Right lobe of liver (tissue), 4 donors: ENCODE measurements around the gene STOX2.

Source experiments
- POLR2A ChIP-seq: fragments of 450-650 bp; IDR thresholded peaks from one replicate; pipeline ENCODE4 v1.6.1; 2017; ENCODE audit warnings: antibody characterized with exemption, mild to moderate bottlenecking
- TF ChIP-seq, protein P1 (sequence below), 4 donors: fragments of 200-600 bp in 3 of 4; fragments of 450-650 bp in 1 of 4; IDR thresholded peaks; one replicate each; pipeline versions ENCODE4 v1.5.1 to v1.8.0; 2016 to 2022; ENCODE audit warnings: antibody characterized with exemption in 4 of 4, mild to moderate bottlenecking in 2 of 4
- donor health status: DM: no; HTN: no; CAD: no.
- donor health status: DM: no; HTN: no; CAD: no.
- donor health status: DM: no; HTN: yes; CAD: no.

DNA sequence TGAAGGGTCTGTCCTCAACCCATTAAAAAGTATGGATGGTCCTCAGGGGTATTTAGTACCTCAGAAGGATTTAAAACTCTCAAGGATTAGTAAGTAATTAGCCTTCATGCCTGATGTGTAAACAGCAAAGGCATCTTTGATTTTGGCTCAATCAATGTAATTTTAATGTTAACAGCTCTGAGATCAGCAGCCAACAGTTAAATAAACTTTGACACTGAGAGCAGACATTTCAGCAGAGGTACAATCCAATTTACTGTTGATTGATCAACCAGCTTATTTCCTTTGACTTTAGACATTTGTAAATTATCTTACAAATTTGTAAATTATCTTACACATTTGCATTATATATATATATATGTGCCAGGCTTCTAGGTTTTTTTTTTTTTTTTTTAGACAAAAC lies 36.9 kb downstream of the STOX2 start:
- TF ChIP-seq POLR2A, result no peak
- TF ChIP-seq, protein P1, sequence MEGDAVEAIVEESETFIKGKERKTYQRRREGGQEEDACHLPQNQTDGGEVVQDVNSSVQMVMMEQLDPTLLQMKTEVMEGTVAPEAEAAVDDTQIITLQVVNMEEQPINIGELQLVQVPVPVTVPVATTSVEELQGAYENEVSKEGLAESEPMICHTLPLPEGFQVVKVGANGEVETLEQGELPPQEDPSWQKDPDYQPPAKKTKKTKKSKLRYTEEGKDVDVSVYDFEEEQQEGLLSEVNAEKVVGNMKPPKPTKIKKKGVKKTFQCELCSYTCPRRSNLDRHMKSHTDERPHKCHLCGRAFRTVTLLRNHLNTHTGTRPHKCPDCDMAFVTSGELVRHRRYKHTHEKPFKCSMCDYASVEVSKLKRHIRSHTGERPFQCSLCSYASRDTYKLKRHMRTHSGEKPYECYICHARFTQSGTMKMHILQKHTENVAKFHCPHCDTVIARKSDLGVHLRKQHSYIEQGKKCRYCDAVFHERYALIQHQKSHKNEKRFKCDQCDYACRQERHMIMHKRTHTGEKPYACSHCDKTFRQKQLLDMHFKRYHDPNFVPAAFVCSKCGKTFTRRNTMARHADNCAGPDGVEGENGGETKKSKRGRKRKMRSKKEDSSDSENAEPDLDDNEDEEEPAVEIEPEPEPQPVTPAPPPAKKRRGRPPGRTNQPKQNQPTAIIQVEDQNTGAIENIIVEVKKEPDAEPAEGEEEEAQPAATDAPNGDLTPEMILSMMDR (IDR thresholded peaks at IDR 0.05), result no peak
